GM13977 (cell line): ENCODE data around the gene DHRSX.

Source experiments
- DNase-seq: peaks from one replicate; pipeline ENCODE4 v3.0.0; 2012; ENCODE audit warnings: low spot score
- CTCF ChIP-seq: IDR thresholded peaks from 2 replicates; pipeline ENCODE4 v1.5.1; 2012; ENCODE audit warnings: mild to moderate bottlenecking, control low read depth; ENCODE audit not compliant: insufficient read depth; ENCODE audit errors: extremely low read depth, missing control alignments
- in situ Hi-C: fragments of 300-500 bp; cut with MboI; formaldehyde crosslinking; loops from one replicate; pipeline ENCODE4 v1.12.0; 2022; ENCODE audit warnings: low sequenced_read_pairs, low pct_unique_long_range_greater_than_20kb, mixed read lengths, inconsistent platforms; ENCODE audit not compliant: unreplicated experiment

Gene DHRSX

GRCh38 chrX:2228536-2228935 is 272.2 kb downstream of the DHRSX start:
- DNase-seq, result no peak
- no peak for TF ChIP-seq CTCF
- in situ Hi-C loops, result no loop called here

- no peak for TF ChIP-seq CTCF
- in situ Hi-C loops, result no loop called here
- DNase-seq, result no peak
Measured at GRCh38 chrX:2226906-2227656, 273.7 kb downstream of the DHRSX start.

- no peak for TF ChIP-seq CTCF
- in situ Hi-C loops, result no loop called here
- no peak for DNase-seq
Measured at GRCh38 chrX:2226182-2226581, 274.6 kb downstream of the DHRSX start.

- in situ Hi-C loops, result no loop called here
- DNase-seq, result no peak
- no peak for TF ChIP-seq CTCF
Measured at GRCh38 chrX:2224597-2225235, 276.1 kb downstream of the DHRSX start.

- TF ChIP-seq CTCF, result no peak
- DNase-seq, result no peak
- in situ Hi-C loops, result no loop called here
Measured at GRCh38 chrX:2224161-2224560, 276.6 kb downstream of the DHRSX start.

- in situ Hi-C loops, result no loop called here
- no peak for TF ChIP-seq CTCF
- peak; percentile 17 for DNase-seq
Measured at GRCh38 chrX:2220829-2221567, 279.8 kb downstream of the DHRSX start.
